GM19193 (cell line): ENCODE results near the gene DMKN.

Experiments used
- POLR2A ChIP-seq: IDR thresholded peaks from 4 replicates; pipeline ENCODE4 v1.6.1; 2011; ENCODE audit not compliant: insufficient read depth, insufficient read length; ENCODE audit errors: extremely low read depth

DMKN gene

DNA sequence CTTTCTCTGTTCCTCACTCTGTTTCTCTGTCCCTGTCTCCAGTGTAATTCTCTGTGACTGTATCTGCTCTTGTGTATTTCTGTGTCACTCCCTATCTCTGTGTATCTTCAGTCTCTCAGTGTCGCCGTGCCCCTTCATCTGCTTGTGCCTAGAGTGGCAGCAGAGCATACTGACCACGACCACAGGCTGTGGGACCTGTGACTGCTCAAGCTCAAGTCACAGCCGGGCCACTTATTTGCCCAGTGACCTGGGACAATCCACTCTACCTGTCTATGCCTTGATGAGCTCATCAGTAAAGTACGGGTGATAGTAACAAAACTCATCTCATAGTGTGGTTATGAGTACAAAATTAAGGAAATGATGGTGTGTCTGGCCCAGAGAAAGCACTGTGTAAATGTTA is 40.6 kb upstream of the DMKN start:
- no peak for TF ChIP-seq POLR2A

DNA sequence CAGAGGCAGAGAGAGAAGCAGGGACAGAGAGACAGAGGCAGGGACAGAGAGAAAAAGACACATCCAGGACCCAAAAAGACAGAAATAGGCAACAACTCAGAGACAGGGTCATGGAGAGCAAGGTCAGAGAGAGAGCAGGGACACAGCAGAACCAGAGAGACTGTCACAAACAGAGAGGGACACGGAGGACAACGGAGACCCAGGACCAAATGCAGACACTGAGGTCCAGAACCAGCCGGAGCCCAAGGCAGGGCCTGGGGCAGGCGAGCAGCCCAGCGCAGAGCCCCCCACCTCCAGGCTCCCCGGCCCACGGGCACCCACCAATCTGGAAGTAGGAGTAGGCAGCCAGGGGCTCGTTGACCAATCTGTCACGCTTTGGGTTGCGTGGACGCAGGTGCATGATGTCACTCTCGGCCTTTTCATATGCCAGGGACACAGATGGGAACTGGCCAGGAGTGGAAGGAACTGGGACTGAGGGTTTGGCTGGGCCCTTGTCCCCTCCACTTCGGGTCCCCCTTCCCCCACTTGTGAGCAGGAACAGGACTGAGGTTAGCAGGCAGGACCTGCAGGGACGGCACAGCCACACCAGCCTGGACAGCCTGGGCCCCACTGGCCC is 40.0 kb upstream of the DMKN start:
- TF ChIP-seq POLR2A = no peak

- TF ChIP-seq POLR2A = no peak
Observed at GRCh38 chr19:35552534-35553384, 39.3 kb upstream of the DMKN start.

DNA sequence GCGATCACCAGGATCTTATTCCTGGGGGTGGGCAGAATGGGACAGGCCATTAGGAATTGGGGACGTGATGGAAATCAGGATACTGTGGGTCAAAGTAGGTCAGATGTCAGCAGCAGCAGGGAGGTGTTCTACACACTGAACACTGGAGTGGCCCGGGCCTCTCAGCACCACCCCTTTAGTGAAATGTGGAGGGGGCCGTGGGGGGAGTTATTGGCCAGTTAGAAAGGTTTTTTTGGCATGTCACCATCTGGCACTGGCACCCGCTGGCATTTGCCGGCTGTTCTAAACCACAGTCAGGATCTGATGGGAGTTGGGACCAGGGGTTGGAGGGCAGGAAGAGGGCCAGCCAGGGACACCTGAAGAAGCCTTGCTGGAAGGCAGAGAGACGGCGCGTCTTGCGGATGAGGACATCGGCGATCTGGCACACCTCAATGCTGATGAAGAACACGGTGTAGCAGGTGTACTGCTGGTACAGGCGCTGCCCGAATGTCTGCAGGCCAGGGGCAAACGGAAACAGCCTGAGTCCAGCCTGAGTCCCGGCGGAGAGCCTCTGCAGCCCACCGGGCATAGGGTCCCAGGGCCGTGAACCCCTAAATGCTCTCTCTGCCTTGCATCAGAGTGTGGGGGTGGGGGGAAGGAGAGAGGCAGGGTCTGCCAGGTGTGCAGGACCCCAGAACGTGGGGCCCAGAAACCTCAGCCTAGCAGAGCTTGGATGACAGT is 37.8 kb upstream of the DMKN start:
- TF ChIP-seq POLR2A = no peak

- no peak for TF ChIP-seq POLR2A
Observed at GRCh38 chr19:35549879-35550523, 36.6 kb upstream of the DMKN start.

DNA sequence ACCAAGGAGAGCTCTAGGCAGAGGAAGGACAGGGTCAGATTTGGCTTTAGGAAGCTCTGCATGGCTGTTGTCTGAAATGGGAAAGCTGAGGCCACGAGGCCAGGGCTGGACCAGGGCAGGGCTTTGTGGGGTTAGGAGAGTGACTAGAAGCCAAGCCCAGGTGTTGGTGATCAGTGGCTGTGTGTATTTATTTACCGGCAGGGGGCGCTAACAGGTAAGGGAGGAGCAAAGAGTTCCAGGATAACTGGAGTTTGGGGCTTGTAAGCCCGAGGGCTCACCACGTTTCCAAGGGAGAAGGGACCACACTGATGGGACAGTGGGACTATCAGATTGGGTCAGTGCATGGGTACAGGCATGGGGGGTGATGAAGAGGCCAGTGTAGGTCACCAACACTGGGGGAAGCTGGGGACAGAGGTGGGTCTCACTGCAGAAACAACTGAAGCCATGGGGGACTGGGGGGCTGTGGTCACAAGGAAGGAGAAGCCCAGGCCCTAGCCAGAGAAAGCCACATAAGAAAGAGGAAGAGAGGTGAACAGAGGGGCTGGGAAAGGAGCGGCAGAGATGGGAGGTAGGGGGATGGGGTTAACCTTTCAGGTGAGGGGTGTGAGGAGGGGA is 35.8 kb upstream of the DMKN start:
- TF ChIP-seq POLR2A = no peak

DNA sequence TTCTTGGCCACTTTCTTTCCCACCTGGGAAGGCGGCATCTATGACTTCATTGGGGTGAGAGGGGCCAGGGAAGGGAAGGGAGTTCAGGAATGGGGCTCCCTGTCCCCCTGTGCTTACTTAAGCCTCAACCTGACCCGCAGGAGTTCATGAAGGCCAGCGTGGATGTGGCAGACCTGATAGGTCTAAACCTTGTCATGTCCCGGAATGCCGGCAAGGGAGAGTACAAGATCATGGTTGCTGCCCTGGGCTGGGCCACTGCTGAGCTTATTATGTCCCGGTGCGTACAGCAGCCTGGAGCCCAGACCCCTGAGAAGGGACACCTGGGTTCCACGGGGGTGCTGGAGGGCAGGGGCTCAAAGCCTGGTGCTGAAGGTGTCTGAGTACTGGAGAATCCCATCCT is 33.1 kb upstream of the DMKN start:
- TF ChIP-seq POLR2A = no peak

DNA sequence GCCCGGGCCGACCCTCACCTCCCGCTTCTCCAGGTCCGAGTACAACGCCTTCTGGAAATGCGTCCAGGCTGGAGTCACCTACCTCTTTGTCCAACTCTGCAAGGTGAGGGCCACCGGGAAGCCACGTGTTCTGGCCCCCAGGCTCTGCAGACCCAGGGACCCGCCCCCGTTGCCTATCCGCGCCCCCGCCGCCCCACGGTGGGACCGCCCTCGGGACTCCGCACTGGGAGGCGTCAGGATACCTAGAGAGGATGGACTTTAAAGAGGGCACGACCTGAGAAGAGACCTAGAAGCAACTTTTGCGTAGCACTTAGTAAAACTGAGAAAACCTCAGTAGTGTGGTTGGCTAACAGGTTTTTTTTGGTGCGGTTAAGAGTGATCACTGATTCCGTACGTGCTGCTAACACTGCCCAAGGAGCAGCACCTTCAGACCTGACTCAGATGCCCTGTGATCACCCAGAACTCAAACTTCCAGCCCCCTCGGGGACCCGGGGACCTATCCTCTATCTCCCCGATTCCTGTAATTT is 32.5 kb upstream of the DMKN start:
- no peak for TF ChIP-seq POLR2A

- peak; percentile 82 for TF ChIP-seq POLR2A
Observed at GRCh38 chr19:35545001-35545854, 31.8 kb upstream of the DMKN start, which contains the start of gene TMEM147. TMEM147 (plus strand) TSS chr19:35545626; CDS start chr19:35545740, 114 bp downstream.

- no peak for TF ChIP-seq POLR2A
Observed at GRCh38 chr19:35544110-35544802, 30.8 kb upstream of the DMKN start.

GRCh38 chr19:35543280-35544109 is 30.0 kb upstream of the DMKN start:
- no peak for TF ChIP-seq POLR2A

DNA sequence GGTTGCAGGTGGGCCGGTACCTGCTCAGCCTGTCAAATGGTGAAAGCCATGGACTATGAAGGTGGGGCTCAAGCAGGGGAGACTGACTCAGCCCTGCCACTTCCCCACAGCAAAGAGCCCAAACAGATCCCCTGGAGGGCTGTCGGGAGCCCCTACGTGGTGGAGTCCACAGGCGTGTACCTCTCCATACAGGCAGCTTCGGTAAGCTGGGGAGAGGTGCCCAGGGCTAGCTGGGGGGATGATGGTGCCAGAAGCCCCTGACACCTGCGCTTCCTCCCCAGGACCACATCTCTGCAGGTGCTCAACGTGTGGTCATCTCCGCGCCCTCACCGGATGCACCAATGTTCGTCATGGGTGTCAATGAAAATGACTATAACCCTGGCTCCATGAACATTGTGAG is 28.8 kb upstream of the DMKN start:
- TF ChIP-seq POLR2A = no peak

GRCh38 chr19:35540356-35540927 is 27.0 kb upstream of the DMKN start:
- TF ChIP-seq POLR2A = no peak
